Renal cortical epithelial cell (primary cell): ENCODE results near the gene SAMD11. TPM values are rescaled to one million over a fixed set of nuclear protein-coding genes. Genes with fewer than 3 reads are reported as not detected.

Experiments used
- DNase-seq: peaks from one replicate; pipeline ENCODE4 v3.0.0-alpha.2; 2011; ENCODE audit warnings: low read depth
- total RNA-seq: library from RNA; depleted of rRNA; stranded (reverse); fragments of >200 nt; gene quantifications from 2 replicates; pipeline ENCODE4 v1.2.3, GENCODE V29; 2014

Gene SAMD11
- total RNA-seq, 1 donor from 2014 or later, result 20.1 TPM

DNA sequence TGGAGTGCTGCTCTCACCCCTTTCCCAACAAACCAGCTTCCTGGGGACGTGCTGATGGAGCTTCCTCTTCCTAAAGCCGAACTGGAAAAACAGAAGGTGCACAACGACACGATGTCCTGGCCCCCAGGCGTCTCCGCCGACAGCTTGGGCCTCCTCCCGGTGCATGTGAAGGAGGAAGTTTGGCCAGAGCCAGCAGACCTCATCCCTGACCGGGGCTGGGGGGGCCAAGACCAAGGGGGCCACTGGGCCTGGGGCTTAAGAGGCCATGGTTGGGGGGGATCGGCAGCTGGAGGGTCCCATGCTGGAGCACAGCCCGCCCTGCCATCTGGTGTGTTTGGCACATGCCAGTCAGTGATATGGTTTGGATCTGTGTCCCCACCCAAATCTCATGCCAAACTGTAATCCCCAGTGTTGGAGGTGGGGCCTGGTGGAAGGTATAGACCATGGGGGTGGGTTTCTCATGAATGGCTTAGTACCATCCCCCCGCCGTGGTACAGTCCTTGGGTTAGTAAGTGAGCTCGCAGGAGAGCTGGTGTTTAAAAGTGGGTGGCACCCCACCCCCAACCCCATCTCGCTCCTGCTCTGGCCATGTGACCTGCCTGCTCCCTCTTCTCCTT is 69.8 kb downstream of the SAMD11 start:
- DNase-seq, result no peak

Other genes with a start within 250 kb of the SAMD11 start
- gene OR4F16, start 237.3 kb upstream of the SAMD11 start, total RNA-seq, result 0.10 TPM in 1 of 2 replicates, not detected in the other
- 59.7 and 88.7 TPM in 2 replicates for gene NOC2L, start 35.3 kb downstream of the SAMD11 start, total RNA-seq
- gene KLHL17, start 36.7 kb downstream of the SAMD11 start, total RNA-seq, result 1.9 and 10.1 TPM in 2 replicates
- 2.4 and 2.6 TPM in 2 replicates for gene PLEKHN1, start 42.6 kb downstream of the SAMD11 start, total RNA-seq
- 0.10 TPM in 1 of 2 replicates, not detected in the other for gene PERM1, start 58.2 kb downstream of the SAMD11 start, total RNA-seq
- gene HES4, start 76.2 kb downstream of the SAMD11 start, total RNA-seq, result 12.4 and 78.1 TPM in 2 replicates
- gene ISG15, start 89.6 kb downstream of the SAMD11 start, total RNA-seq, result 15.7 and 196 TPM in 2 replicates
- 353 and 1,083 TPM in 2 replicates for gene AGRN, start 96.2 kb downstream of the SAMD11 start, total RNA-seq
- gene RNF223, start 150.4 kb downstream of the SAMD11 start, total RNA-seq, result 1.0 TPM in 1 of 2 replicates, not detected in the other
- gene C1orf159, start 192.2 kb downstream of the SAMD11 start, total RNA-seq, result 8.7 and 9.8 TPM in 2 replicates
- 0.15 TPM in 1 of 2 replicates, not detected in the other for gene TTLL10, start 250.0 kb downstream of the SAMD11 start, total RNA-seq